ENCODE measurements around the gene PARD3B. TPM values are rescaled to one million over a fixed set of nuclear protein-coding genes. Genes with fewer than 3 reads are reported as not detected.

The PARD3B gene
- total RNA-seq, 1 experiment from 2014 or later: 3.6 TPM

GRCh38 chr2:204744506-204744905, 199.2 kb downstream of the PARD3B start:
- no peaks in the 10 kb centered on the region for H3K4me1 ChIP-seq (ENCODE audit: control insufficient read depth, insufficient read depth, low read length)
- no TSS peak for BruUV-seq (replicated peaks)
- no peaks in the 10 kb centered on the region for H3K36me3 ChIP-seq (ENCODE audit: control insufficient read depth, insufficient read depth, low read length)
- in situ Hi-C loops (cut with HindIII; ENCODE audit: low pct_unique_long_range_greater_than_20kb, low sequenced_read_pairs) (no loop called here), intact Hi-C loops (cut with micrococcal nuclease; ENCODE audit: unreplicated experiment) (no loop called here)
- ChIA-PET CTCF (interaction anchor here (0.6 kb wide), 1 partner anchor 19 kb away, joined by 3 read pairs; no protein-coding TSS in a partner anchor), POLR2A (no interaction called here)
- H3K27me3 ChIP-seq (ENCODE audit: control insufficient read depth, insufficient read depth, low read length): no peaks in the 10 kb centered on the region
- H3K4me3 ChIP-seq (ENCODE audit: low read depth in 2 of 2, low read length in 2 of 2): no peak overlapping the region
- TF ChIP-seq REST (IDR thresholded peaks at IDR 0.05; ENCODE audit: insufficient read depth in 1 of 2, low read depth in 2 of 2, low read length in 1 of 2): no peak
- TF ChIP-seq, protein P1, sequence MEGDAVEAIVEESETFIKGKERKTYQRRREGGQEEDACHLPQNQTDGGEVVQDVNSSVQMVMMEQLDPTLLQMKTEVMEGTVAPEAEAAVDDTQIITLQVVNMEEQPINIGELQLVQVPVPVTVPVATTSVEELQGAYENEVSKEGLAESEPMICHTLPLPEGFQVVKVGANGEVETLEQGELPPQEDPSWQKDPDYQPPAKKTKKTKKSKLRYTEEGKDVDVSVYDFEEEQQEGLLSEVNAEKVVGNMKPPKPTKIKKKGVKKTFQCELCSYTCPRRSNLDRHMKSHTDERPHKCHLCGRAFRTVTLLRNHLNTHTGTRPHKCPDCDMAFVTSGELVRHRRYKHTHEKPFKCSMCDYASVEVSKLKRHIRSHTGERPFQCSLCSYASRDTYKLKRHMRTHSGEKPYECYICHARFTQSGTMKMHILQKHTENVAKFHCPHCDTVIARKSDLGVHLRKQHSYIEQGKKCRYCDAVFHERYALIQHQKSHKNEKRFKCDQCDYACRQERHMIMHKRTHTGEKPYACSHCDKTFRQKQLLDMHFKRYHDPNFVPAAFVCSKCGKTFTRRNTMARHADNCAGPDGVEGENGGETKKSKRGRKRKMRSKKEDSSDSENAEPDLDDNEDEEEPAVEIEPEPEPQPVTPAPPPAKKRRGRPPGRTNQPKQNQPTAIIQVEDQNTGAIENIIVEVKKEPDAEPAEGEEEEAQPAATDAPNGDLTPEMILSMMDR (IDR thresholded peaks at IDR 0.05): no peak
- DNase-seq (ENCODE audit: low read depth, low spot score) (no peak), ATAC-seq (no peak)
- no peaks in the 10 kb centered on the region for H3K9me3 ChIP-seq (ENCODE audit: control insufficient read depth, insufficient read depth, low read depth, low read length)
- no peak overlapping the region for H3K27ac ChIP-seq (ENCODE audit: low read length)

GRCh38 chr2:204748286-204748685, 203.0 kb downstream of the PARD3B start:
- Histone ChIP-seq H3K4me3 (ENCODE audit: low read depth in 2 of 2, low read length in 2 of 2) (no peak overlapping the region), H3K27ac (ENCODE audit: low read length) (no peak overlapping the region), H3K9me3 (ENCODE audit: control insufficient read depth, insufficient read depth, low read depth, low read length) (no peaks in the 10 kb centered on the region), H3K27me3 (ENCODE audit: control insufficient read depth, insufficient read depth, low read length) (no peaks in the 10 kb centered on the region), H3K36me3 (ENCODE audit: control insufficient read depth, insufficient read depth, low read length) (no peaks in the 10 kb centered on the region), H3K4me1 (ENCODE audit: control insufficient read depth, insufficient read depth, low read length) (no peaks in the 10 kb centered on the region)
- ChIA-PET CTCF (no interaction called here), POLR2A (no interaction called here)
- in situ Hi-C loops (cut with HindIII; ENCODE audit: low pct_unique_long_range_greater_than_20kb, low sequenced_read_pairs) (no loop called here), intact Hi-C loops (cut with micrococcal nuclease; ENCODE audit: unreplicated experiment) (no loop called here)
- no TSS peak for BruUV-seq (replicated peaks)
- TF ChIP-seq SIN3A (IDR thresholded peaks at IDR 0.05; ENCODE audit: borderline replicate concordance, insufficient read depth, low read depth, low read length) (no peak), REST (IDR thresholded peaks at IDR 0.05; ENCODE audit: insufficient read depth in 1 of 2, low read depth in 2 of 2, low read length in 1 of 2) (no peak), TCF7L2 (IDR thresholded peaks at IDR 0.05; ENCODE audit: low read depth, low read length) (no peak), POLR2AphosphoS5 (IDR thresholded peaks at IDR 0.05; ENCODE audit: low read depth, low read length) (no peak)
- TF ChIP-seq, protein P1 (IDR thresholded peaks at IDR 0.05): no peak
- ATAC-seq: no peak
- no peak for DNase-seq (ENCODE audit: low read depth, low spot score)

All from Panc1 (cell line).